WI38 (cell line): ENCODE results near the gene RGS5.

Experiments used
- H3K4me3 ChIP-seq: 2 replicates; pipeline ENCODE4 v1.5.1; 2011; ENCODE audit warnings: low read depth, mild to moderate bottlenecking, control low read depth, low read length
- TF ChIP-seq, protein P1 (sequence below): IDR thresholded peaks from 2 replicates; pipeline ENCODE4 v1.5.1; 2012; ENCODE audit warnings: low read depth, mild to moderate bottlenecking, control low read depth, low read length

Gene RGS5

DNA sequence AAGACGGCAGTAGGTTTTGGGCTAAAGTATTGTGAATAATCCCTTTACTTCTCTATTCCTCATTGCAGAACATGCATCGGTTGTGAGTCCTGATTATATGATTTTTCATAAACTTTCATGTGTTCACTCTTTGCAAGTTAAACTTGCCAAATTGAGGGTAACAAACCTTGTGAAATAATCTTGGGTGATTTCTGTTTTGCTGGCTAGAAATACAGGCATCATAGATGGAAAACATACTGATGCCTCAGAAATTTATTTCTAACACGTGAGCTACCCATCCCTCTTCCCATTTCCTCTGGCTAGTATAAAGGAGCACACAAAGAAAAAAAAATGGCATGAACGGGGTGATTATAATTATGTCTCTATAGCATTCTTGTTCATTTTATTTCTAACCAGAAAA is 39.6 kb downstream of the RGS5 start:
- no peak overlapping the region for H3K4me3 ChIP-seq
- TF ChIP-seq, protein P1, sequence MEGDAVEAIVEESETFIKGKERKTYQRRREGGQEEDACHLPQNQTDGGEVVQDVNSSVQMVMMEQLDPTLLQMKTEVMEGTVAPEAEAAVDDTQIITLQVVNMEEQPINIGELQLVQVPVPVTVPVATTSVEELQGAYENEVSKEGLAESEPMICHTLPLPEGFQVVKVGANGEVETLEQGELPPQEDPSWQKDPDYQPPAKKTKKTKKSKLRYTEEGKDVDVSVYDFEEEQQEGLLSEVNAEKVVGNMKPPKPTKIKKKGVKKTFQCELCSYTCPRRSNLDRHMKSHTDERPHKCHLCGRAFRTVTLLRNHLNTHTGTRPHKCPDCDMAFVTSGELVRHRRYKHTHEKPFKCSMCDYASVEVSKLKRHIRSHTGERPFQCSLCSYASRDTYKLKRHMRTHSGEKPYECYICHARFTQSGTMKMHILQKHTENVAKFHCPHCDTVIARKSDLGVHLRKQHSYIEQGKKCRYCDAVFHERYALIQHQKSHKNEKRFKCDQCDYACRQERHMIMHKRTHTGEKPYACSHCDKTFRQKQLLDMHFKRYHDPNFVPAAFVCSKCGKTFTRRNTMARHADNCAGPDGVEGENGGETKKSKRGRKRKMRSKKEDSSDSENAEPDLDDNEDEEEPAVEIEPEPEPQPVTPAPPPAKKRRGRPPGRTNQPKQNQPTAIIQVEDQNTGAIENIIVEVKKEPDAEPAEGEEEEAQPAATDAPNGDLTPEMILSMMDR: no peak

DNA sequence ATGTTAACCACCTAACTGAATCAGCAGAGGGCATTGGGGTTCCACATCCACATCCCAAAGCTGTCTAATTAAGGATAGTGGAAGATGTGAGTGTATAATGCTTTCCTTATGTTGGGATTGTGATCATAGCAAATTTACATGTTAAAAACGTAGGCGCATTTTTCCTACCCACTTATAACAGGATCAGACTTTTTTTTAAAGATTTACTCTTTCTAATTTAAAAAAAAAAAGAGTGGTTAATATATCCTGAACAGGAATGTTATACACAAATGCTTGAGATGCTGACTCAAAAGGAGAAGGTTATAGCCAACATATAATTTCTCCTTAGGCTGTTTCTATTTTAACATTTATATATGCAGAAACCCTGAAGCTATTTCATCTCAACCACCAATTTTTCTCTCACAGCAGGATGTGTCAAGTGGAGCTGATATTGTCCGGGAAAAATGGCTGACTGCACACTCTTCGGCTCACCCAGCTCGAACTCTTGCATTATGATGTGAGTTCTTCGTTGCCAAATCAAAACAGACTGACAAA is 40.3 kb downstream of the RGS5 start:
- TF ChIP-seq, protein P1: no peak
- no peak overlapping the region for H3K4me3 ChIP-seq

DNA sequence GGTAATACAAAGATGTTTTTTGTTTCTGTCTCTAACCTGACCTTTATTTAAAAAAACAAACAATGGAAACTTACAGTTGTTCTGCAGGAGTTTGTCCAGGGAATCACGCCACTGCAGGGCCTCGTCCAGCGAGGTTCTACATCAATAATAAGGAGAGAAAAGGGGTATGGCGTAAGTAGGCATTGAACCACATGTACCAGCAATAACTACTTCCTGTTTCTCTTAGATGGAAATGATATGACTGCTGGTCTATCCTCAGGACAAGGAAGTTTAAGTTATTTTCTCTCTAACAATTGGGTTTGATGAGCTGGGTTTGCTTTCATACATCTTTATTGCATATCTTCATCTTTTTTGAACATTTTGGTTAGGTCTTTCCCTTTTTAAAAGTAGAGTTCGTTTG is 40.9 kb downstream of the RGS5 start:
- no peak overlapping the region for H3K4me3 ChIP-seq
- TF ChIP-seq, protein P1: no peak

DNA sequence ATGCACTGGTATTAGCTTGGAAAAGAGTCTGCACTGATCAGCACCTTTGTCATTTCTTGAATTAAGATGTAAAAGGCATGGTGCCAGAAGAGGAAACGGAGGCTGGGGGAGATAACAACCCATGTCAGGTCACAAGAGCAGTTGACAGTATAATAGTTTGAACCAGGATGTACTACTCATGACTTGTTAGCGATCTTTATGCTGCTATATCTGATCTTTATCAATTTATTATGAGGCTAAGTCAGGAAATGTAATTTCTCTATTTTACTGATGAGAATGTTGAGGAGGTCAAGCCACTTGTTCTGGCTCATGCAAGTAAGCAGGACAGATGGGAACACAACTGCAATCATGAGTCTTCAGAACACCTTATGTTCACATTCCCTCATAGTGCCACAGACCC is 41.4 kb downstream of the RGS5 start:
- TF ChIP-seq, protein P1: no peak
- no peak overlapping the region for H3K4me3 ChIP-seq

DNA sequence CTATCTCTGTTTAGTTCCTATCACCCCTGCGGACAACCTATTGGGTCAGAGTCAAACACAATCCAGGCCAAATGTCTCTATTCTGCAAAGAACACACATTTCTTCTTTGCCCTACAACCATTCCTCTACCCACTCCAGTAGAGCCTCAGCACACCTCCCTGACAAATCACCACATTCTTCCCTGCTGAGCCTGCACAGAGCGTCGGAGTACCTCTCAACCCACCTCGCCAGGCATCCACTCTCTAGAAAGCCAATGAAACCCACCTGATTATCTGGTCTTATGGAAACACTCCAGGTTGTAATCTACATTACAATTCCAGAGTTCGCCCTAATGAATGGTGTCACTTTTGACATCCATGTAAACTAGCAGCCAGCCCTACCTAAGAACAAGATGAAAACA is 47.1 kb downstream of the RGS5 start:
- TF ChIP-seq, protein P1: no peak

DNA sequence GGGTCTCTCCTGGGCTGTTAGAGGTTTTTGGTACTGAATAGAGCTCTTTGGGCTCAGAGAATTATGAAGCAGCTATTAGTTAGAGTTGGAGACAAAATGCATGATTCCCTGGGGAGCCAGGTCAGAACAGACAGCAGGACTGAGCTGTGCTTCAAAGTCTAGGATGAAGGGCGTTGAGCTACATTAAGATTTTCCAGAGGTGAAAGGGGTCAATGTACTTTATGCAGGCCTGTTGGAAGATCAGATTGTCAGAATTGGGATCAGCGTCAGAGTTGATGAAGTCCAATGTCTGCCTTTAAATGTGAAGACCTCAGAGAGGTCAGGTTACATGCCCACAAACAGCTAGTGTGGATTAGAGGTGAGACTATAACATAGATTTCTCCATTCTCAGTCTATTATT is 53.8 kb downstream of the RGS5 start:
- TF ChIP-seq, protein P1: no peak
- no peak overlapping the region for H3K4me3 ChIP-seq

More for the DNA sequence above, 47.1 kb downstream of the RGS5 start:
- no peak overlapping the region for H3K4me3 ChIP-seq

DNA sequence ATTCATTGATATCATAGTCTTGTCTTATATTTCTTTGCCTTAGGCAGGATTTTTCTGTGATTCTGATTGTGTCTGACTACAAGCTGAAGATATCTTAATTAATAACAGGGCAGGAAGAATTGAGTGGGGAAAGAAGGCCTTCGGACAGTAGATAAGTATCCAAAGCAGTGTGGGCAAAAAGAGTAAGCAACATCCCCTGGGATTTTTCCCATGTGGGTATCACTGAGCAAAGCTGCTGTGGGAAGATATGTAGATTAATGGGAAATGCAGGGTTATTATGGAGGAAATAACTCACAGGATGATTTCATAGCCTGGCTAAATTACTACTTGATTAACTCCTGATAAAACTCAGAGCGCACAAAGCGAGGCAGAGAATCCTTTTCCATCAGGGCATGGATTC is 55.7 kb downstream of the RGS5 start:
- no peak overlapping the region for H3K4me3 ChIP-seq
- TF ChIP-seq, protein P1: no peak
